HG03354 (cell line): ENCODE measurements around the gene FAM25G.
"Not testable (repeated sequence)": the region's sequence is repeated elsewhere in the genome, so short reads cannot be mapped to it uniquely, and the experiment has no call there.

Source experiments
- ATAC-seq: cut with Tn5 transposase; IDR thresholded peaks from one replicate; pipeline ENCODE4 v1.9.1; 2021; ENCODE audit warnings: mild to moderate bottlenecking; ENCODE audit not compliant: unreplicated experiment, poor library complexity, severe bottlenecking

Gene FAM25G

DNA sequence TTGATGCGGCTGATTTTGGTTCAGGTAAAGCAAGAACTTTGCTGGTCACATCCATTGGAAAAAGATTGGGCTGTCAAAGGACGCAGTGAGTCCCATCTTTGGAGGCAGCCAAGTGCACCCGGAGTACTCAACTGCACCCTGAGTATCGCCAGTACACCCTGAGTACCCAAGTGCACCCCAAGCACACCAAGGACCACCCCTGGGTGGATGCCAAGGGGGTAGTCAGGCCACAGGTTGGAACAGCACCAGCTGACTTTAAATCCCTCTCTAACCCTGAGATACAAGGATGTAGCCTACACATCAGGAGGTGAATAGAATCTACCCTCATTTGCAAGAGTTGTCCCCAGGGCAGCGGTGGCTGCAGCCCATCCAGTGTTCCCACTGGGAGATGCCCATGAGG, 24.0 kb downstream of the FAM25G start:
- not testable (repeated sequence) for ATAC-seq

GRCh38 chr10:47465216-47465917, 26.1 kb downstream of the FAM25G start:
- not testable (repeated sequence) for ATAC-seq

- not testable (repeated sequence) for ATAC-seq
Observed at GRCh38 chr10:47462577-47463358, 28.7 kb downstream of the FAM25G start.

DNA sequence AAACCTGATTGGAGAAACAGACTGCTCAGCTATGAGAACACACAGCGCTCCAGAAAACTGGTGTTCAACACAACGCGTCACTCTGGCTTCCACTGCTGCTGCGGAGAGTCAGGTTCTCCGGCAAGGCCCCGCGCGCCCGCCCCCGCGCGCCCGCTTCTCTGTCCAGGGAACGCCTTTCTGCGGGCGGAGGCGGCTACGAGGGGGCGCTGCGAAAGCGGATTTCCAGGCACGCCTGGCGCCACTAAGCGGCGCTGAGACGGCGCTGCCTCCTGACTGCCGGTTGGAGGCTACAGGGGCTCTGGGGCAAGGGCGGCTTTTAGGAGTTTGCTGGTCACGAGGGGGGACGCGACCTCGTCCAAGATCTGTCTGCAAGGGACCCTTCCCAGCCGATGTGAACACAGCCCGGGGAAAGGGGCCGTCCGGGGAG, 30.2 kb downstream of the FAM25G start:
- not testable (repeated sequence) for ATAC-seq

GRCh38 chr10:47458466-47459154, 32.9 kb downstream of the FAM25G start:
- ATAC-seq: no peak

DNA sequence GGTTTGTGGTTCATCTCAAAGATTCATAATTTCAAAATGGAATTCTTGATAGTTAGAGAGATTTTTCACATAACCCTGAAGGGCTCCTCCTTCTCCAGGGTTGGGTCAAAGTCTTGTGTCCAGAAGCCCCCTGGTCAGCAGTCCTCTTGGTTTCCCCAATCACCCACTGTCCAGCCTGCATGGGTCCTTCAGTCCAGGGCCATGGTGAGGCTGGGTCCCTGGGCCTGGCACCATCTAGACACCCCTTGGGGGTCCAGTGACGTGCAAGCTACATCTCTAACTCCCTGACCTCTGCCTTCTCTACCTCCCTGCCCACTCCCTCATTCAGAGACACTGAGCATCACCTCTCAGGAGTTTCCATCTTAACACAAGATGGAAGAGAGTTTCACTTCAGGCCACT, 33.7 kb downstream of the FAM25G start:
- no peak for ATAC-seq

GRCh38 chr10:47457528-47457820, 34.0 kb downstream of the FAM25G start:
- ATAC-seq: no peak

DNA sequence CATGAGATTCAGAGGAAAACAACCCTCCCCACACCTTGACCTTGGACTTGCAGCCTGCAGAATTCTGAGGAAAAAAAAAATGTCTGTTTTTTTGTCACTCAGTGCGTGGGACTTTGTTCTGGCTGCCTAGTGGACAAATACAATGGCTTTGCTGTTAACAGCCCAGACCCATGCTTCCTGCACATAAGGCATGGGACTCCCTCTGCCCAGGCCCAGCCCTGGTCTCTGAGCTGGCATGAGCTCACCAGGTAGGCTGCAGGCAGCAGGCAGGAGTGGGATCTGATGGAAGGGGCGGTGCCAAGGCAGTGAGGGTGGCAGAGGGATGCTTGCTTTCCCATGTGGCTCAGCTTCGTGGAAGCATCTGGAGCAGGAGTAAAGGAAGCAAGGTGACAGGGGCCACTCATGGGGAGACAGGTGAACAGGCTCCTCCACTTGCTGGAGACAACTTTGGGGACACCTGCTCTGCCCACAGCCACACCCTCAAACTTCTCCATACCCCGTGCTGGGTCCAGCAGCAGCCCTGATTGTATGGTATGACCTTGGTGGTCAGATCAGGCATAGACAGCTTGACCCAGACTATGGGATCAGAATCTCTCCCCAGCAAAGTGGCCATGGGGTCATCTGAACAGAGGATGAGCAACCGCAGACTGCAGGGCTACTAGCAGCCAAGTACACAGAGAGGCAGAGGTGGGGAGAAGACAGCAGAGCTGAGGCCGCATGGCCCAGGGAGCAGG, 34.5 kb downstream of the FAM25G start:
- no peak for ATAC-seq

DNA sequence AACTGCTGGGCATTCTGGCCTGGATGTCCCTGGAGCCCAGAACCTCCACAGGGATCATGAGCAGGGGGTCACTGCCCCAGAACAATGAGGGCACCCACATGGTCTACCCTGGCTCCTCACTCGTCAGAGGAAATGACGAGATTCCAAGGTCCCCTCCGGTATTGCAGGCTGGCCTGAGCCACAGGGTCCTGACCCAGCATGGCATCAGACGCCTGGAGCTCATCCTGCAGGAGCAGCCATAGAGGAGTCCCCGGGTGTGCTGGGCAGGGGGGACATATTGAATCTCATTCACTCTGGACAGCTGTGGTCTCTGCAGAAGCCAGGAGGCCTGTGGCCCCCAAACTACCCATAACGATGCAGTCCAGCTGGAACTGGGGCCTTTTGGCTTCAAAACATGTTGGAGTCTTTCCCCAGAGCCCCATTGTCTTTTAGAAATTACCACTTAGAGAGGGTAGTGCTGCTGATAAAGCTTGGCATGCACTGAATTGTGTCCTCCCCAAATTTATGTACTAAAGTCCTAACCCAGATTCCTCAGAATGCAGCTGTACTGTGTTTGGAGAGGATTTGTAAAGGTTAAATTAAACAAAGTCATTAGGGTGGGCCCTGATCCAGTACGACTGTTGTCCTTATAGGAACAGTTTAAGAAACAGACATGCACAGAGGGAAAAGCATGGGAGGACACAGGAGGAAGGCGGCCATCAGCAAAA, 35.3 kb downstream of the FAM25G start:
- ATAC-seq: no peak

- not testable (repeated sequence) for ATAC-seq
Observed at GRCh38 chr10:47455350-47456078, 36.0 kb downstream of the FAM25G start.

DNA sequence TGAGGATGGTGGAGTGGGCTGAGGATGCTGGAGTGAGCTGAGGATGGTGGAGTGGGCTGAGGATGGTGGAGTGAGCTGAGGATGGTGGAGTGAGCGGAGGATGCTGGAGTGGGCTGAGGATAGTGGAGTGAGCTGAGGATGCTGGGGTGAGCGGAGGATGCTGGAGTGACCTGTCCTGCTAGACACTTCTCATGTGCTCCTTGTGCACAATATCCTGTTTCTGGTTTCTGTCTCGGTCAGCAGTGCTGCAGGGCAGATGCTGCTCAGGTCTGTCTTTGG, 36.8 kb downstream of the FAM25G start:
- ATAC-seq: no peak

DNA sequence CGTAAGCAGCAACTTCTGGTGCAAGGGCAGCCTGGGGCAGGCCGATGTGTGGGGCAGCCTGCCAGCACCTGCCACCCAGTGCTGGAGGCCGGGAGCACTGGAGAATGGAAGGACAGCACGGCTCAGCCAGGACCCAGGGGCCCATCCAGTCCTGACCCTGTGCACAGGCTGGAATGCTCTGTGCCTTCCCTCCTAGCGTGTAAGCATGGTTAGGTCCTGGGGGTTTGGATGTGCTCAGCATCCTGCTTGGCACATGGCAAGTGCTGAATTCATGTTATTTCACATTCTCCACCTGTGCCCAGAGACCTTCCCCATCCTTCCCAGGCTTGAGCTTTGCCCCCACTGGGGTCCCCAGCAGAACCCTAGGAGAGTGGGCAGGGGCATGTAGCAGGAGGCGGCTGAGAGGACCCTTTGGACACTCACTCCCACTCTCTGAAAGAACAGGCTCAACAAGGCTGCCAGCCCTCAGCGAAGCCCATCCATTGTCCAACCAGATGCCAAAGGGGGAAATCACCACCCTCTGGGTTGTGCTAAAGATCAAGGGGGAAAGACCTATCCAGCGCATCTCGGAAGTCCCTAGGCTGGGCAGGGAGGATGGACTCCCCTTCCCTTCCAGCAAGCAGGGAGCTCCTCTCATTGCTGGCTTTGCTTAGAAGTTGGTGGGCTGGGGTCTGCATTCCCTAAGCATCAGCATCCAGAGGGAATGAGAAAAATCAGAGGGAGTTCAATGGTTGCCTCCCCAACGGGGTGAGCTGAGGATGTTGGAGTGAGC, 37.3 kb downstream of the FAM25G start:
- ATAC-seq: no peak

DNA sequence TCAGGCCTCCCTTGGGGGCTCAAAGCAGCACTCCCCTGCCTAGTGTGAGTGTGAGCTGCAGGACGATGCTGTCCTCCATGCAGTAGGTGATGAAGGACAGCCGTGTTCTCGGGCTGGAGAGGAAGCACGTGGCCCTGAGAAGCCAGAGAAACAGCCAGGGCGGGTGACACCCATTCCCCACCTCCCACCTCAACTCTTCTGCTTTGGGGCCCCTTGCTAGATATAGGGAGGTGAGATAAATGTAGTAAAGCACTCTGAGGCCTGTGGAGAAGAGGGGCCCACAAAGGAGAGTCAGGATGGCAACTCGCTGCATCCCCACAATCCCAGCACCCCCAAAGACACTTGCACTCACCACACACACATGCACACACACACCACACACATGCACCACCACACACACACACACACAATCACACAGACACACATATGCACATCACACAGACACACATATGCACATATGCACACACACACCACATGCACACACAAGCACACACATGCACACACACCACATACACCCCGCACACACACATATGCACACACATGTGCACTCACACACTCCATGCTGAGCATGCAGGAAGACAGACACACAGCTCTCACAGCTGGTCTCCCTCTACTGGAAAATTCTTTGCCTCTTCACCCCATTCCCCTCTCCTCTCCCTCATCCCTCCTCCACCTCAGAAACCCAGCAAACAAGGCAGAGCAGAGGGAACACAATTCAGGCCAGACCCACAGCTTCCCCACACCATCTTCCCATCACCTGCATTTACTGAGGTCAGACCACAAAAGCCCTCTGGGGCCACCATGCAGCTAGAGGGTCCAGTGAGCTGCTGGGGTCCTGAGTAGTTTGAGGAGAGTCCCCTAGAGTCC, 38.1 kb downstream of the FAM25G start:
- ATAC-seq: no peak

DNA sequence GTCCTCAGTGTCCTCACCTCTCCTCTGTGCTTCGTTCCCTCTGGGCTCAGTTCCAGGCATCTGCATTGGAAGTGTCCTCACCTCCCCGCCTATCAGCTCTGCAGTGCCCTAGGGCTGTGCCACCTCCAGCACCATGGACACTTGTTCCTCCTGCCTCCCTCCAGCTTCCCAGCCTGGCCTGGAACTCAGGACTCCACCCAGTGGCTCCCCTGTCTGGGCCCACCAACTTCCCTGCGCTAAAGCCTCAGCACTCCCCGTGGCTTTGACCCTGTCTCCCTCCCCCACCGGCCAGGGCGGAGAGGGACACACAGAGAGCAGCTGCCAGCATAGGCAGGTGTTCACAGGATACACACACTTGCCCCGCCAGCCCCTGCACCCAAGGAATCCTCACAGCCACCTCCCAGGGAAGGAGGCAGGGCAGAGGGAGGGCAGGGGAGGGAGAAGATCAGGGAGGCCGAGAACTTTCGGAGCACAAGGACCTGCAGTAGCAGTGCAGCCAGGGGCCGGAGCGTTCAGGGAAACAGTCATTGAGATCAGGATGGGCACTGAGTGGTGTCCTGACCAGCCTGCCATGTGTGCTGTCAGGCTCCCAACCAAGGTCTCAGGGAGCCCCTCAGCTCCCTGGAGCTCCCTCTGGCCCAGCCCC, 38.9 kb downstream of the FAM25G start:
- ATAC-seq: no peak

DNA sequence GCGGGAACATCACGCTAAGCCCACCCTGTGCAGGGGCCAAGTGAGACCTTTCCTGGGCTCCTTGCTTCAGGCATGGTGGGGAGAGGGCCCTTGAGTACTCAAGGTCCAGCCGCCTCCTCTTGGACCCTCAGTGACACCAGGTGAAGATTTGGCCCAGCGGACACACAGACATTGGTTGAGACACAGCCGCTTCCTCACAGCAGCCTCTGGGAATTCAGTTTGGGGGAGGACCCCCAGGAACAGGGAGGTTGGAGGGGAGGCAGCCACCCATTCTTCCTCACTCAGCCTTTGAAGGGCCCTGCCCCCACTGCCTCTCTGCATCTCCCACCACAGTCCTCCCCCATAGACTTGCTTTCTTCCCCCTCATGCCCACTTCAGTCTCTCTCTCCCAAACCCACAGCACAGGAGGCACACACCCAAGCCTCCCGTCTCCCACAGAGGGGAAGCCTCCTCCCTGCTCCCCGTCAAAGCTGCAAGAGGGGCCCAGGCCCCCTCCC, 39.5 kb downstream of the FAM25G start:
- ATAC-seq: no peak

DNA sequence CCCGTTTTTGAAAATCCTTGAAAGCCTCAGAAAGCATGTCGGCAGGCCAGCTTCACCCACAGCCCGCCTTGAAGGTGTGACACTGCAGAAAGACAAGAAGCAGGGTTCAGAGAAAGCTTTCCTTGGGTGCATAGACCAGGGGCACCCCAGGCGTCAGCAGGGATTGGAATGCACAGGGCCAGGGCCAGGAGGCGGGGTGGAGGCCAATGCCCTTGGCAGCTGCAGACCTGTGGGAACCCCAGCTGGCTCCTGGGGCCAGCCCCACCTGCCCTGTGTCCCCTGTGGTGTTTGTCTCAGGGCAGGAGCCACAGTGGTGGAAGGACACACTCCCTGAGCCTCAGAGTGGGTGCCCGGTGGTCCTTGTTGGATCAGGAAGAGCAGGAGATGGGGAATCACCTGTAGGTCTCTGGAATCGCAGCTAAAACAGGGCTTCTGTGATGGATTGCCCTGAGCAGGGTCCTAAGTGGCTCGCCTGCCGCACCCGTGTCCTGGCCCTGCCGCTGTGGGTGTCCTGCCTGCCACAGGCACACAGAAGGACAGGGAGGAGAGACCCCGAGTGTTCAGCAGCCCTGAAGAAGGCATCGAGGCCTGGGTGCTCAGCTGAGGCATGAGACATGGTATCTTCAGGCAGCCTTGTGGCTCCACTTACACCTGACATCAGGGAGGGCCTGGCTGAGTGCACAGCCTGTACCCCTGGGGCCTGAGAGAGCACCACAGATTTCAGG, 40.1 kb downstream of the FAM25G start:
- ATAC-seq: no peak
